GM12892 (cell line): ENCODE data around the gene MYO5A.

Experiments used
- POLR2A ChIP-seq: IDR thresholded peaks from 2 replicates; pipeline ENCODE4 v1.6.1; 2011; ENCODE audit warnings: low read depth, low read length, control low read depth
- POLR2AphosphoS5 ChIP-seq: IDR thresholded peaks from 2 replicates; pipeline ENCODE4 v1.6.1; 2011; ENCODE audit warnings: low read depth, low read length, control low read depth

GRCh38 chr15:52361494-52361893, 167.2 kb downstream of the MYO5A start:
- TF ChIP-seq POLR2A (no peak), POLR2AphosphoS5 (no peak)
